Superior temporal gyrus (tissue), 1 donor: ENCODE results near the gene KIF1B.

Experiments
- DNase-seq: peaks from one replicate; pipeline ENCODE4 v3.0.0-alpha.2; 2016; ENCODE audit errors: extremely low spot score

The KIF1B gene

DNA sequence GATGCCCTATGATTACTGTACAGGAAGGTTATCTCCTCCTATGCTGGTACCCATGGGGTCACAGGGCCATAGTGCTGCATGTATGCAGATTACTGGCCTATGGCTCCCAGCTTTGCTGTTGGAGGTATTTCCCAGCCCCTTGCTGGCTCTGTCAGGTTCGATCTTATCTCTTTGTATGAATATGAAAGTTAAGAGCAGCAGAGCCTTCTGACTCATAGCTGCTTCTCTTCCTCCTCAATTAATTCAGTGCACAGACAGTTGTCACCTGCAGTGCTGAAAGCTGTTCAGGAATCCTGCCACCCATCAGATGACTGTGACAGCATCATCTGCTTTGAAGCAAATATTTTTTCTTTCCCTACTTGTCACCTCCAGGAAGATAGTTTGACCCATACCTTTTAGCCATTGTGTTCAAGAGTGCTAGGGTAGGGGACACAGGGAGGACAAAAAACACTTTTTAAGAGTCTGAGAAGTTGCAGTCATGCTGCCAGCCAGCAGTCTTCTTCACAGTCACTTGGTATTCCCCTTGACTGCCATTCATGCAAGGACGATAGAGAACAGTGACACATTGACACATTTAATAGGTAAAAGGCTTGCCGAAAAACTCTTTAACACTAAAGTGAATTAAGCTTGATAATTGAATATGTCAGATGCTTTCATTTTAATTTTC is 73.1 kb downstream of the KIF1B start:
- DNase-seq: no peak

DNA sequence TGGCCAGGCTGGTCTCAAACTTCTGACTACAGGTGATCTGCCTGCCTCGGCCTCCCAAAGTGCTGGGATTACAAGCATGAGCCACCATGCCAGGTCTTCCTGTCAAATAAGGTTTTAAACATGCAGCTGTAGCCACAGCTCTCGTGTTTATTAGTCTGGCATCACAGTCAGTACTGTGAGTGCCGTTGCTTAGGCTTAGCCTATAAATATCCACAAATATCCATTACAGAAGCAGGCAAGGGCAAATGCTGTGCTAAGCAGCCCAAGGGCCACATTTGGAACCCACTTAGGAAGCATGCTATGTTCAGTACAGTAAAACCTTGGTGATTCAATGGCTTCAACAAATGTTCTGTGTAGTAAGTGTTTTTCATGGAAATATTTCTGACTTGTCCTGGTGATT is 75.9 kb downstream of the KIF1B start:
- DNase-seq: no peak

DNA sequence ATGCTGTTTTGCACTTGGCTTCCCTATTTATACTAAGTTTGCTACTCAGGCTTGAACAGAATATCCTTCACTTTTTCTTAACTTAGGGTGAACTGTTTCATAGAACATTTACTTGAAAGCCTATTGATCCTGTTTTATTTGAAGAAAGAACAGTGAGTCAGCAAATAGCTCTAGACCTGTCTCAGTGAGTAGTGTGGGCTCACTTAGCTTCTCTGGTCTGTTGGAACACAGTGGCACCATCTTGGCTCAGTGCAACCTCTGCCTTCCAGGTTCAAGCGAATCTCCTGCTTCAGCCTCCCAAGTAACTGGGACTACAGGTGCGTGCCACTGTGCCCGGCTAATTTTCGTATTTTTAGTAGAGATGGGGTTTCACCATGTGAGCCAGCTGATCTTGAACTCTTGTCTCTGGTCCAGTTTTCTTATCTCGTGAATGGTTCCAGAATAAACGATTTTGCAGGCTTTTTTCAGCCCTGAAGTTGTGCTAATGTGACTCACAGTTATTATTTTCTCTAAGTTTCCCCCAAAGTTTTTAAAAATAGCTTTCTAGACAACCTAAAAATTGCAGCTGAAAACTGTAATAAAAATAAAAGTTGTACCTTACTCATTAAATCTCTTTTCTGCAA is 76.8 kb downstream of the KIF1B start:
- DNase-seq: no peak

DNA sequence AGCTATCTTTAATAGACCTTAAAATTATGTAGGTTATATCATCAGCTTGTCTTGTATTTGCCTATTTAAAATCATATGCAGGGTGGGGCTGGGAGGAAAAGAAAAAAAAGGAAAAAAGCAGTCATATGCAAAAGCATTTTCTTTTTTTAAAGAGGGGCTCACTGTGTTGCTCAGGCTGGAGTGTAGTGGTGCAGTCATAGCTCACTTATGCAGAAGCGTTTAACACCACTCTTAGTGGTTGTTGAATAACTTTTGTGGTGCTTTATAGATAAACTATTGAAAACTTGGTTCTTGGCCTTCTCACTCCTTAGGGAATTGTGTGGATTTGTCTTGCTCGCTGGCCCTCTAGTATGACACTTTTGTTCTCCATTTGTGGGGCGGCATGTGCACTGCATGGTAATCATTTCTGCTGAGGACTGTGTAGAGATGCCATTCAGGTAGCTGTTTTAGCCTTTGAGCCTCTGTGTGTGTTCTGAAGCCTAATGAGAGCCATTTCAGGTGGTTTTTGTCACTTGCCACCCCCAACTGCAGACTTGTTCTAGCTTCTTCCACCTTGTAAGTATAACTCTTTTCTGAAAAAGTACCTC is 77.8 kb downstream of the KIF1B start:
- no peak for DNase-seq

DNA sequence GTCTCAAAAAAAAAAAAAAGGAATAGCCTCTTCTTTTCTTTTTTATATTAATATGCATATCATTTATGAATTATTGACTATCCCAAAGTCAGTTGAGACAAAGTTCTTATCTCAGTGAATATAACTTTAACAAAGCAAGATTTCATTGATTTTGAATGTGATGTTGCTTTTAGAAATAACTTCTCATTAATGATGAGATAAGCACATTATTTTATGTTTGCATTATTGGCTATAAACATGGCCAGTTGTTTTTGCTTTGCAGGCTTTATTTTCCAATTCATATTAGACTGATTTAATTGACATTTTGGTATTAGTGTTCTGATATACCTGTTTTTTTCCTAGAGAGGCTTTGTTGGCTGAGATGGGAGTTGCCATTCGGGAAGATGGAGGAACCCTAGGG is 81.3 kb downstream of the KIF1B start:
- DNase-seq: no peak

DNA sequence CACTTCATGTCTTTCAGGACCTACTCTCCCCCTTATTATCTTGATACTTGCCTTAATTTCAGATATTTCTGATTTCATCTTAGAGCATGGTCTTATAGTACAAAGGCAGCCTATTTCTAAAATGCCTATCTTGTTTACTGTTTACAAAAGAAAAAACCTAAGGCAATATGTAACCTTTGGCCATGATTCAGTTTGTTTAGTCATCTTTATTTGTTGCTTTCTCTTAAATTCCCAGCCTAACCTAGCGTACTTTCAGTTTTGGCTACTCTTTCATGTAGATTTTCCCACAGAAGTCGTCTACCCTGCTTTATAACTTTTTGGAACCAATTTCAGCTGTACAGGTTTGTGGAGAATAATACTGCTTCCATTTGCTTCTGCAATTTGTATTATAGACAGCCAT is 81.8 kb downstream of the KIF1B start:
- no peak for DNase-seq

DNA sequence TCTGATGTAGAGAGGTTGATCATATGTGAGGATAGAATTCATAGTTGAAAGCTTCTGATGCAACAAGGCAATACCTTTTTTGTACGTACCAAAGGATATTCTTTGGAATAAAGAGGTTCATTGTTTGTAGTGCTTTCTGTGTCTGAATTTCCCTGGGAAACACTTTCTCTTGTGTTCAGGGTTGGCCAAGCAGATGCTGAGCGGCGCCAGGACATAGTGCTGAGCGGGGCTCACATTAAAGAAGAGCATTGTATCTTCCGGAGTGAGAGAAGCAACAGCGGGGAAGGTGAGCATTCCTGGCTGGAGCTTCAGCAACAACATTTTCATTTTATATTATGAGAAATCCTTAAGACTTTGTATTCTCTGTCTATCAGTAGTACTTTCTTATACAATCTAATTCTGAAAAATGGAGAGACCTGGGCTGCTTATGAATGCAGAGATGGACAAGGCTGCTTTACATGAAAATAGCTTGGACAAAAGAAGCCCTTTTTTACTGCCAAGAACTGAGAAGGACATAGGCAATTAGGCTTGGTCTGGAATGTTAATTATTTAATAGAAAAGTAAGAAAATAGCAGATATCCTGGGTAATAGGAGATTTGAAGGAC is 85.2 kb downstream of the KIF1B start:
- peak; percentile 86 for DNase-seq

DNA sequence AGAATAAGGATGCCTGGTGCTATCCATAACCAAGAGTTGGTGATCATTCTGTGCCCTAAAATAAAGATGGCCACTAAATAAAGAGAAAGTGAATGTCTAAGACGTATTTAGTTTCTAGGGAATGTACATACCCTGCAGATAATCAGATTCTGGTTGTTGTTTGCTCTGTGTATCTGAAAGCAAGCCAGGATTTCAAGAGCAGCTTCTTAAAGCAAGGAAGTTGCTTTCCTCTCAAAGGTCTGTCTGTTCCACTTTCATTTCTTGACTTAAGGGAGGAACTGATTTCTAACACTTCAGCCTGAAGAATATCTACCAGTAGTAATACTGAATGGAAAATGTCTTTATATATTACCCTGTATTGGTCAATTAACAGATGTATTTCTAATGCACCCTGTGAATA is 88.8 kb downstream of the KIF1B start:
- no peak for DNase-seq

DNA sequence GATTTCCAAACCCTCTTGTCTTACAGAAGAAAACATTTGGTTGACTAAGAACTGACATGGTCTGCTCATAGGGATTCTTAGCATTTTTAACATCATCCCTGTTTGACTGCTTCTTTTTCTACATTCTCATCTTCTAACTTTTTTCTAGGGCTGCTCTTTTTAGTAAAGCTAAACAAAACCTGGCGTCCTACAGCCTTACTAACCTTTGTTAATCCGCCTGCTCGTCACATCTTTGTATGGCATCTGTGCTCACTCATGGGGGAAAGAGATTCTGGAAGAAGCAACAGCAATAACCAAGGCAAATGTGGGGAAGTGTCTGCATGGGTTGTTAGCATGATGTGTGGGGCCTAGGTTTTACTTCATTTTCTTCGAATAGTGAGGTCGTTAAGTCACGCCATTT is 92.0 kb downstream of the KIF1B start:
- no peak for DNase-seq

DNA sequence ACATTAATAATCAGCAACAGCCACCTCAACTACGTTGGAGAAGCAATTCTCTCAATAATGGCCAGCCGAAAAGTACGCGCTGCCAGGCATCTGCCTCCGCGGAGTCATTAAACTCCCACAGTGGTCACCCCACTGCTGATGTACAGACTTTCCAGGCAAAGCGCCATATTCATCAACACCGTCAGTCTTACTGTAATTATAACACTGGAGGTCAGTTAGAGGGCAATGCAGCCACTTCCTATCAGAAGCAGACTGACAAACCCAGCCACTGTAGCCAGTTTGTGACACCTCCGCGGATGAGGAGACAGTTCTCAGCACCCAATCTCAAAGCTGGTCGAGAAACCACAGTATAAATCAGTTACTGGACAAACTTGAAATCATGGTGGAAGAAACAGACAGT is 93.9 kb downstream of the KIF1B start:
- DNase-seq: no peak

DNA sequence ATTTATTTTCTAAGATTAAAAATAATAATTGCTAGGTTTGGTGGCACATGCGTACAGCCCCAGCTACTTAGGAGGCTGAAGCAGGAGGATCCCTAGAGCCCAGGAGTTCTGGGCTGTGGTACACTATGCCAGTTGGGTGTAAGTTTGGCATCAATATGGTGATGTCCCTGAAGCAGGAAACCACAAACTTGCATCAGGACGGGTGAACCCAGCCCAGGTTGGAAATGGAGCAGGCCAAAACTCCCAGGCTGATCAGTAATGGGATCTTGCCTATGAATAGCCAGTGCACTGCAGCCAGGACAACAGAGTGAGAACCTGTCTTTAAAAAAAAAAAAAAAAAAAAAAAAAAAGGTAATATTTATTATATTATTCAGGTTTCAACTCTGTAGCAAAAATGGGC is 96.1 kb downstream of the KIF1B start:
- no peak for DNase-seq

DNA sequence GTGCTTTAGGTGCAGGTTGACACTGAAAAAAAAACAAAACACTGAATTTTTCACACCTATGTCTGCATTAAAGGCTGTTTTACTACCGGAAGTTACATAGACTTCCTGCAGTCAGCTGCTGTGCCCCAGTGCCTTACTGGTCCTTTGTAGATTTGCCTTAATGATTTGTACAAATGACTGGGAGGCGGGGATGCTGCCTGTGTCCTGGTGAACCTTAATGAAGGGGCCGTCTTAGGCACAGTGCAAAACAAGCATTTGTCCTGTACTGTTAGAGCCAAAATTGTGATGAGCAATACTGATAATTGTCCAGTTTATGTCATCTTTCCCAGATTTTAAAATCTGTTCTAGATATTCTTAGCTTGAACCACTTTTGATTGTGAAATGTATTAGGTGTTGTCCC is 97.6 kb downstream of the KIF1B start:
- DNase-seq: no peak

DNA sequence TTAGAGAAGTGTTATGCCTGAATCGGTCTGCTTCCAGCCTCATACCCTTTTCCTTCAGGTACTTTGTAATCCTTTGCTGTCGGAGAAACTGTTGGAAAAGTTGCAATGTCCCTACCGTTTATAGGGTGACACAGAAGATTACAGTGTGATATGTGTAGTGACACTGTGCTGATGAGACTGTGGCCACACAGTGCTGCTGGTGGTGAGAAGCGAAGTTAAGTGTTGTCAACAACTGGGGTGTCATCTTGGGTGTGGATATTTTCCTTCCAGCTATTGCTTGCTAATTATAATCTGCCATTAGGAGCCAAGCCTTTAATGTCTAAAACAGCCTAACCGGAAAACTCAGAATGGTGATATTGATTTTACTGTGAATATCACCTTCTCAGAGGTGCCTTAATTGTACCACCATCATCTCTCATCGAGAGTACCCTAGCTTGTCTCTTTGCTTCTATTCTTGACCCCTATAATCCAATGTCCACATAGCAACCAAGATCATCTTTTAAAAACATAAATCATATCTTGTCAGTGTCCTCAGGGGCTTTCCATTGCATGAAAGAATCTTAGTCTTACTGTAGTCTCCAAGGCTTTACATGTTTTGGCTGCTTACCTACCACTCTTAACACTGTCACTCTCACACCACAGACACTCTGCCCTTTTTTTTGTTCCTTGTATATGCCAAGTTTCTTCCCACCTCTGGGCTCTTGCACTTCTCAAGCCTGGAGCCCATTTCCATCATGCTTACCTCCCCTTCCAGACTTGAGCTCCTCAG is 99.1 kb downstream of the KIF1B start:
- no peak for DNase-seq

DNA sequence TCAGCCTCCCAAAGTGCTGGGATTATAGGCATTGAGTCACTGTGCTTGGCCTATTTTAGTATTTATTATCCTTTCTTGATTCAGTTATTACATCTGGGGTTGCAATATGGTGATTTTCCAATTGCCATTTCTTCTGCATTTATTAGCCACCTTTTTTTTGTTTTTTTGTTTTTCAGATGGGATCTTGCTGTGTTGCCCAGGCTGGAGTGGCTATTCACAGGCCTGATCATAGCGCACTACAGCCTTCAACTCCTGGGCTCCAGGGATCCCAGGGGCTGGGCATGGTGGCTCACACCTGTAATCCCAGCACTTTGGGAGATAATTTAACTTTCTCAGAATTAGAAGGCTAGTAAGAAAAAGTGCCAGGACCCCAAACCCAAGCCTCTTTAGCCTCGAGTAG is 106.4 kb downstream of the KIF1B start:
- no peak for DNase-seq

DNA sequence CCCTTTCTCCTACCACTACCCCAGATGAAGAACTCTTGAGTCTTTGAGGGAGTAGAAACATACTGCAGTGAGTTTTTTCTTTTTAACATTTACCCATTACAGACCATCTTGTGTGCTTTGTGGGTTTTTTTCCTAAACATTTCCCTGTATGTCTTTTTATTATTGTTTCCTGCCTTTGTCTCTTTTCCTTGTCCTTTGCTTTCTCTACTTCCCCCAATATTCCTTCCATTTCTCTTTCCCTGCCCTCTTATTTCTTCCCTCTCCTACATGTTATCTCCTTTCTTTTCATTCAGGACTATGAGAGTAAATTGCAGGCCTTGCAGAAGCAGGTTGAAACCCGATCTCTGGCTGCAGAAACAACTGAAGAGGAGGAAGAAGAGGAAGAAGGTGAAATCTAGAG is 109.4 kb downstream of the KIF1B start:
- DNase-seq: no peak

DNA sequence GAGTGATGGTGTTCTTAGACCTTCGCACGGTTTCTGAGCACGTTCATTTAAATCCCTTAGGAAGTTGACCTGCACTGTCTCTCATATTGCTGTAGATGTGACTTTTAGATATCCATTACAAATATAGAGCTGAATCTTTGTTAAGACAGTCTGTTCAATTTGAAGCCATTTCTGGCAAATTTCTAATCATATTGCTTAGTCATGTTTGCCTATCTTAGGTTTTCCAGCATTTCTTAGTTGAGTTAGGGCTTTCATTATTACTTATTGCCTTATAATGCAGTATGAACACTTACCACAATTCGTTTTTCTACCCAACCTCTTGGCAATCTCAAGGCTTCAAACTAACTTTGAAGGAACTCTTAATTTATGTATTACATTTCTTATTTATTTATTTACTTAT is 110.0 kb downstream of the KIF1B start:
- no peak for DNase-seq

DNA sequence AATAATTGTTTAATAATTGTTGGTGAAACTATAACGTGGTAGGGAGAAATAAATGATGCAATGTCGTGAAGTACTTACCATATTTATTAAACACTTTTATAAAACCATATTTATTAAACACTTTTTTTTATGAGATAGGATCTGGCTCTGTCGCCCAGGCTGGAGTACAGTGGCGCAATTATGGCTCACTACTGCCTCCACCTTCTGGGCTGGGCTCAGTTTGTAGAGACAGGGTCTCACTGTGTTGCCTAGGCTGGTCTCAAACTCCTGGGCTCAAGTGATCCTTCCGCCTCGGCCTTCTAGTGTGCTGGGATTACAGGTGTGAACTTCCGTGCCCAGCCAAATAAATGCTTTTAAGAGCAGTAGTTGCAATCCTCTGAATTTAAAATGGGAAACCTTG is 112.5 kb downstream of the KIF1B start:
- no peak for DNase-seq

DNA sequence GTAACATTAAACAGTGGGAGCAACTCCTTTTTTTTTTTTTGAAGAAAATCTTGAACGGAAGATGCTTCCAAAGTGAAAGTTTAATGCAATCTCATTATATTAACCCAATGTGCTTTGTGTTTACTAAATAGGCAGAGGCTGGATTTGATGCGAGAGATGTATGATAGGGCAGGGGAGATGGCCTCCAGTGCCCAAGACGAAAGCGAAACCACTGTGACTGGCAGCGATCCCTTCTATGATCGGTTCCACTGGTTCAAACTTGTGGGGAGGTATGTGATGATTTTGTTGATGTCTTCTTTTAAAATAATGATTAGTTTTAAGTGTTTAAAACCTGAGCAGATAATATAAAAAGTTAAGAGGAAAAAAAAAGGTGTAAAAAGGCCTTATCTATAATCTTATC is 114.3 kb downstream of the KIF1B start:
- DNase-seq: no peak

DNA sequence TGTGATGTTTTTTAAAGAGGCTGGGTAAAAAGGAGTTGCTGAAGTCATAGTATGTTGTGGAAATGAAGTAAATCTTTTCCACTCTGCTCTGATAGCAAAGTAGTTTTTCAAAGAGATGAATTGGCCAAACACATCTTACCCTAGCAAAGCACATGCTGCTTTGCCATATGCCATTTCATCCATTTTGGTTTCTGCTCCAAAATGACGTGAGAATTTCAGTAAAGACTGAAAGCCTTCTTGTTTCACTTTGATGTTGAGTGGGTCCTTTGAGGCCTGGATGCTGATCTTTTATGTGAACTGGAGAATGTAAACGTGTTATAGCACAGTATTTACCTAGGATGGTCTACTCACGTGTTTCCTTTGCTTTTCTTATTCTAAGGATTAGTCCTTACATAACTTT is 115.2 kb downstream of the KIF1B start:
- no peak for DNase-seq

DNA sequence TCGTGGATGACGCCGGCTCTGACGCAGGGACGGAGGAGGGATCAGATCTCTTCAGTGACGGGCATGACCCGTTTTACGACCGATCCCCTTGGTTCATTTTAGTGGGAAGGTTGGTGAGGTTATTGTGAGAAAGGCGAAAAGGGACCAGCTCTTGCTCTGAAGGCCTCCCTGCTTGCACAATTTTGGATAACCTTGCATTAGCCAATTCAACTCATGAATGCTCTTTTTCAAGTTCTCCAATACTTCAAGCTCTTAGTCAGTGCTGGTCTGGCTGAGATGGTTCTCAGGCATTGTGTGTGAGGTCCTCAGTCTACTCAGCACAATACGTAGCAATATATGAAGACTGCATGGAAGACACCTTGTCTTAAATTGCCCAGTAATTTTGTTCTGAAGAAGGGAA is 115.9 kb downstream of the KIF1B start:
- no peak for DNase-seq

DNA sequence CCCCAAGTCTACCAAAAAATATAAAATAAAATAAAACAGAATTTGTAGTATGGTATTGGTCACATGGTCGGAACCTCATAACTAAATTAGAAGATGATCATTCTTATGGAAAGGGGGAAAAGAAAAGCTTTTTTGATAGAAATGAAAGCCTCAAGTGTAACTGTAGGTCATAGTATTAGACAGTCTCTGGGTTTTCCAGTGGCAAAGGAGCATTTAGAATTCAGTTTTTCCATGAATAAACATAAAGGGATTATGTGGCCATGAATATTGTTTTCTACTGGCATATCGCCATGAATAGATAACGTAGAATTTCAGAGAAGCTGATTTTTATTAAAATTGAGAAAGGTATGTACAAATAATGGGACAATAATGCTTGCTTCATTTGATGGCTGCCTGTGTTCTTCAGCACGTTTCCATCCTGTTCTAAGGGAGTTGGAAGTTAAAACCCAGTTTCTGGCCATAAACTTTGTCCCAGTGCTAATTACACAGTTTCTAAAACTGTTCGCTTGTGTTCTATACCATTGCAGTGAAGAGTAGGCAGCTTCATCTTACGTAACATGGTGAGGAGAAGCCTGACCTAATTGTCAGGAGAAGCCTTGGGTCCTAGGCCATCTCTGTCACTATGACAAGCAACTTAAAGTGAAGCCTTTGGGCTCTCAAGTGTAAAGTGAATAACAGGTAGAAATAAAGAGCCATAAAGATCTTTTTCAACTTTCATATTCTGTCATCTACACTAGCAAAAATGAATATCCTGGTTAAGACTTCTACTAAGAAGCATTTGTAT is 118.0 kb downstream of the KIF1B start:
- DNase-seq: no peak

DNA sequence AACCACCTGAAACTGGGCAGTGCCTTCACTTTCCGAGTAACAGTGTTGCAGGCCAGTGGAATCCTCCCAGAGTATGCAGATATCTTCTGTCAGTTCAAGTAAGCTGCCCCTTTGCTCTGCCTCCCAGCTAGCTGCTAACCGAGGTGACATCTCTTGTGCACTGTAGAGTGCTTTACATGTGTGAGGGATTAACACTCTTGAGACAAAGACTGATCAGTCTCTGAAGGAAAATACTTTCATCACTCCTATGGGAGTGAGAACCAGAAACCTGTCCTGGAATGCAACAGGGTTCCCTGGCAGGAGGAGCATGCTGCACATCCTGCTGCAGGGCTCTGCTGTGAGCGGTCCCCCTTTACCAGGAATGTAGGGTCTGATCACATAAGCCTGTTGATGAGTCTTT is 127.1 kb downstream of the KIF1B start:
- no peak for DNase-seq
